Measurements from ENCODE around the gene SPATA9. TPM values are rescaled to one million over a fixed set of nuclear protein-coding genes. Genes with fewer than 3 reads are reported as not detected.

Gene SPATA9
- total RNA-seq, 1 experiment from 2014 or later = 0.34 TPM

DNA sequence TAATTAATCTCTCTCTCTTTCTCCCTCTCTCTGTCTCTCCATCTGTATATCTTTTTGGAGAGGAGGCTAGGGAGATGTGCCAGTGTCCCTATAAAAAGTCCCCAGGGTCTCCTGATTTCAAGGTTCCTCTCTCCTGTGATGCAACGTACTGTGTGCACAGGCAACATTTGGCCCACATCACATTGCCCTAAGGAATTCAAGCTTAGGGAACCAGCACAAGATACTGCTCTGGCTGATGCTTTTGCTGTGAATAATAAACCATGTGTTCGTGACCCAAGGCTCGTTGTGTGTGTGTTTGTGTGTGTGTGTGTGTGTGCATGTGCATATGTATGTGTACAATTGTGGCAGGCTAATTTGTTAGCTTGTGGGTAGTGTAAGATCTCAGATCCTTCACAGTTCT is 9.7 kb downstream of the SPATA9 start:
- Mint-ChIP-seq H3K4me3 (ENCODE audit: unreplicated experiment) (peak overlapping the region; percentile 10), H3K27me3 (ENCODE audit: insufficient read depth, unreplicated experiment) (no peaks in the 10 kb centered on the region), H3K9me3 (ENCODE audit: unreplicated experiment) (no peaks in the 10 kb centered on the region), H3K36me3 (ENCODE audit: insufficient read depth, unreplicated experiment) (no peaks in the 10 kb centered on the region), H3K4me1 (ENCODE audit: low read depth, unreplicated experiment) (peaks cover 35% of the 10 kb centered on the region), H3K27ac (ENCODE audit: unreplicated experiment) (peak overlapping the region; percentile 86)
- no peaks in the 10 kb centered on the region; the same call in 1 of the 2 replicates for H3K36me3 ChIP-seq (ENCODE audit: control insufficient read depth, insufficient read depth, low read length)
- H3K4me3 ChIP-seq (ENCODE audit: low read depth, low read length) = no peak overlapping the region
- intact Hi-C loops (cut with micrococcal nuclease; ENCODE audit: unreplicated experiment) = loop anchor here (1.0 to 2.0 kb wide), 4 partner anchors 14 to 86 kb away; no protein-coding TSS in a partner anchor
- H3K9me3 ChIP-seq = no peaks in the 10 kb centered on the region; the same call in 1 of the 2 replicates
- CTCF ChIA-PET = interaction anchor here (1.1 to 1.3 kb wide), 3 partner anchors 58 to 108 kb away, joined by 3 read pairs; partner anchors contain the start of gene RHOBTB3
- BruUV-seq (replicated peaks) = no TSS peak
- H3K27me3 ChIP-seq (replicated peaks; ENCODE audit: control insufficient read depth, insufficient read depth, low read length) = no peaks in the 10 kb centered on the region
- no peak for TF ChIP-seq CTCF (IDR thresholded peaks at IDR 0.05; ENCODE audit: insufficient read depth in 1 of 2, low read depth in 1 of 2, low read length in 1 of 2, severe bottlenecking in 1 of 2, unreplicated experiment in 1 of 2)
- POLR2A ChIA-PET = interaction anchor here (0.9 kb wide), 1 partner anchor 58 kb away, joined by 3 read pairs; the partner anchor contains the start of gene RHOBTB3
- H3K4me1 ChIP-seq = peaks cover 43% of the 10 kb centered on the region
- peak; percentile 69 to 73 for DNase-seq

GRCh38 chr5:95672641-95673040 is 10.2 kb downstream of the SPATA9 start:
- intact Hi-C loops (cut with micrococcal nuclease; ENCODE audit: unreplicated experiment) = loop anchor here (1.0 to 2.0 kb wide), 4 partner anchors 14 to 86 kb away; no protein-coding TSS in a partner anchor

DNA sequence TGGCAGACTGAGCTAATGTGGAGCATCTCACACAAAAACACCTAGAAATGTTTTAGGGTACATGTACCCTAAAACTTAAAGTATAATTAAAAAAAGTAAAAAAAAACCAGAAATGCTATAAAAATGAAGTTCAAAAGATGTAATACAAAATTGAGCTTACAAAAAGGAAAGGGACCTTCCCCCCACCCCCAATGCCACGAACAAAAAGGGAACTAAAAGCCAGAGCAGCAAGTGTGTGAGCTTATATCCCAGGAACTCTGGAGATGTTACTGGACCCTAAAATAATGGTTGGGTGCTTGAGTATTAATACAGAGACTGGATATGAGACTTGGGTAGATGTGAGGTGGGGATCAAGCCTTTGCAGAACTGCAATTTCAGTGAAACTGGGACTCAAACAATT is 11.0 kb downstream of the SPATA9 start:
- Mint-ChIP-seq H3K36me3 (ENCODE audit: insufficient read depth, unreplicated experiment) (no peaks in the 10 kb centered on the region), H3K4me3 (ENCODE audit: unreplicated experiment) (no peak overlapping the region), H3K27ac (ENCODE audit: unreplicated experiment) (no peak overlapping the region), H3K9me3 (ENCODE audit: unreplicated experiment) (no peaks in the 10 kb centered on the region), H3K4me1 (ENCODE audit: low read depth, unreplicated experiment) (peaks cover 32% of the 10 kb centered on the region), H3K27me3 (ENCODE audit: insufficient read depth, unreplicated experiment) (no peaks in the 10 kb centered on the region)
- Histone ChIP-seq H3K4me1 (peaks cover 43% of the 10 kb centered on the region), H3K27me3 (replicated peaks; ENCODE audit: control insufficient read depth, insufficient read depth, low read length) (no peaks in the 10 kb centered on the region), H3K9me3 (no peaks in the 10 kb centered on the region; the same call in 1 of the 2 replicates), H3K36me3 (ENCODE audit: control insufficient read depth, insufficient read depth, low read length) (no peaks in the 10 kb centered on the region; the same call in 1 of the 2 replicates), H3K4me3 (ENCODE audit: low read depth, low read length) (no peak overlapping the region)
- intact Hi-C loops (cut with micrococcal nuclease; ENCODE audit: unreplicated experiment) = loop anchor here (2.0 kb wide), 2 partner anchors 15 to 87 kb away; no protein-coding TSS in a partner anchor
- no peak for TF ChIP-seq CTCF (IDR thresholded peaks at IDR 0.05; ENCODE audit: insufficient read depth in 1 of 2, low read depth in 1 of 2, low read length in 1 of 2, severe bottlenecking in 1 of 2, unreplicated experiment in 1 of 2)
- no TSS peak for BruUV-seq (replicated peaks)
- DNase-seq = no peak
- POLR2A ChIA-PET = no interaction called here
- CTCF ChIA-PET = no interaction called here

More at GRCh38 chr5:95672641-95673040, 10.2 kb downstream of the SPATA9 start:
- Histone ChIP-seq H3K36me3 (ENCODE audit: control insufficient read depth, insufficient read depth, low read length) (no peaks in the 10 kb centered on the region; the same call in 1 of the 2 replicates), H3K4me3 (ENCODE audit: low read depth, low read length) (no peak overlapping the region), H3K4me1 (peaks cover 43% of the 10 kb centered on the region), H3K9me3 (no peaks in the 10 kb centered on the region; the same call in 1 of the 2 replicates), H3K27me3 (replicated peaks; ENCODE audit: control insufficient read depth, insufficient read depth, low read length) (no peaks in the 10 kb centered on the region)
- peak; percentile 44 to 46 for DNase-seq
- Mint-ChIP-seq H3K27me3 (ENCODE audit: insufficient read depth, unreplicated experiment) (no peaks in the 10 kb centered on the region), H3K9me3 (ENCODE audit: unreplicated experiment) (no peaks in the 10 kb centered on the region), H3K27ac (ENCODE audit: unreplicated experiment) (peak overlapping the region; percentile 86), H3K4me1 (ENCODE audit: low read depth, unreplicated experiment) (peaks cover 35% of the 10 kb centered on the region), H3K4me3 (ENCODE audit: unreplicated experiment) (peak overlapping the region; percentile 10), H3K36me3 (ENCODE audit: insufficient read depth, unreplicated experiment) (no peaks in the 10 kb centered on the region)
- BruUV-seq (replicated peaks) = no TSS peak
- no peak for TF ChIP-seq CTCF (IDR thresholded peaks at IDR 0.05; ENCODE audit: insufficient read depth in 1 of 2, low read depth in 1 of 2, low read length in 1 of 2, severe bottlenecking in 1 of 2, unreplicated experiment in 1 of 2)
- ChIA-PET POLR2A (no interaction called here), CTCF (interaction anchor here (1.3 kb wide), 2 partner anchors 58 to 108 kb away, joined by 3 read pairs; partner anchors contain the start of gene RHOBTB3)

All from Caco-2 (cell line).